CD4-positive, alpha-beta T cell (primary cell): ENCODE results near the gene KANSL1. TPM values are rescaled to one million over a fixed set of nuclear protein-coding genes. Genes with fewer than 3 reads are reported as not detected.
A peak's percentile ranks its signal among the peaks of the same experiment; 100 is the strongest.

Experiments used
- ATAC-seq: fragments of 200-7000 bp; cut with Tn5 transposase; one replicate; pipeline ENCODE4 v1.10.0; 2022; ENCODE audit warnings: mild to moderate bottlenecking; ENCODE audit not compliant: poor library complexity
- CTCF ChIA-PET: fragments of 350-600 bp; sonication (Branson Sonifier 250); formaldehyde crosslinking; loops from one replicate; lab custom pipeline; 2021; ENCODE audit warnings: antibody characterized with exemption, inconsistent platforms; lab: Charles Lee
- POLR2A ChIA-PET: fragments of 350-600 bp; sonication (Branson Sonifier 250); formaldehyde crosslinking; loops from one replicate; lab custom pipeline; 2021; ENCODE audit warnings: antibody characterized with exemption, inconsistent platforms; lab: Charles Lee
- DNase-seq, 14 experiments: peaks; one replicate each; pipeline ENCODE4 v3.0.0-alpha.2; 2013 to 2020; ENCODE audit warnings: mixed read lengths in 2 of 14
- H3K27ac ChIP-seq, 2 donors: one replicate each; pipeline versions ENCODE4 v1.5.1 to v1.7.0; 2013; ENCODE audit warnings: low read length in 2 of 2, low read depth in 1 of 2, mild to moderate bottlenecking in 1 of 2
- H3K27me3 ChIP-seq, 2 experiments: 1 replicate in 1 of 2; 2 replicates in 1 of 2; pipeline versions ENCODE4 v1.6.1 to v1.7.0; 2013; ENCODE audit warnings: low read length in 2 of 2, control low read depth in 1 of 2, mild to moderate bottlenecking in 1 of 2, moderate library complexity in 1 of 2; ENCODE audit not compliant: insufficient read depth in 2 of 2, control insufficient read depth in 1 of 2
- H3K36me3 ChIP-seq: one replicate; pipeline ENCODE4 v1.6.1; 2013; ENCODE audit warnings: low read length, control low read depth; ENCODE audit not compliant: insufficient read depth
- H3K4me1 ChIP-seq: one replicate; pipeline ENCODE4 v1.6.1; 2013; ENCODE audit warnings: low read length, control low read depth; ENCODE audit not compliant: insufficient read depth
- H3K4me3 ChIP-seq: one replicate; pipeline ENCODE4 v1.5.1; 2013; ENCODE audit warnings: mild to moderate bottlenecking, low read length, moderate library complexity
- H3K9me3 ChIP-seq, 2 experiments: 1 replicate in 1 of 2; 2 replicates in 1 of 2; pipeline versions ENCODE4 v1.6.1 to v1.7.0; 2013; ENCODE audit warnings: low read length in 2 of 2, mild to moderate bottlenecking in 2 of 2, control low read depth in 1 of 2, moderate library complexity in 1 of 2; ENCODE audit not compliant: control insufficient read depth in 1 of 2, insufficient read depth in 1 of 2
- H3K27ac Mint-ChIP-seq: one replicate; pipeline ENCODE4 v1.8.0; 2020; ENCODE audit warnings: mixed read lengths
- H3K27me3 Mint-ChIP-seq: one replicate; pipeline ENCODE4 v1.8.0; 2021; ENCODE audit warnings: mixed read lengths
- H3K36me3 Mint-ChIP-seq: one replicate; pipeline ENCODE4 v1.8.0; 2021; ENCODE audit warnings: low read depth, mixed read lengths
- H3K4me1 Mint-ChIP-seq: one replicate; pipeline ENCODE4 v1.8.0; 2021; ENCODE audit warnings: low read depth, mixed read lengths
- H3K4me3 Mint-ChIP-seq: one replicate; pipeline ENCODE4 v1.8.0; 2020; ENCODE audit warnings: mild to moderate bottlenecking, mixed read lengths
- H3K9me3 Mint-ChIP-seq: one replicate; pipeline ENCODE4 v1.8.0; 2020; ENCODE audit warnings: mixed read lengths
- CTCF ChIP-seq: fragments of 200-600 bp; IDR thresholded peaks from one replicate; pipeline ENCODE4 v1.8.0; 2022; ENCODE audit warnings: antibody characterized with exemption, mild to moderate bottlenecking
- intact Hi-C, 2 experiments: fragments of 100-400 bp; cut with DNase I in 1 of 2; cut with micrococcal nuclease in 1 of 2; formaldehyde crosslinking; loops; one replicate each; pipeline versions ENCODE4 v1.15.1 to v1.9.0; 2023 to 2025; cut with DNase I, micrococcal nuclease
- total RNA-seq, 174 experiments: library from RNA in 2 of 174; stranded (reverse) in 2 of 174; gene quantifications; one replicate each; pipeline ENCODE4 v1.2.3 and lab custom pipeline; 2021 to 2026

The KANSL1 gene
- total RNA-seq, 2 experiments from 2014 or later = 122 to 125 TPM

DNA sequence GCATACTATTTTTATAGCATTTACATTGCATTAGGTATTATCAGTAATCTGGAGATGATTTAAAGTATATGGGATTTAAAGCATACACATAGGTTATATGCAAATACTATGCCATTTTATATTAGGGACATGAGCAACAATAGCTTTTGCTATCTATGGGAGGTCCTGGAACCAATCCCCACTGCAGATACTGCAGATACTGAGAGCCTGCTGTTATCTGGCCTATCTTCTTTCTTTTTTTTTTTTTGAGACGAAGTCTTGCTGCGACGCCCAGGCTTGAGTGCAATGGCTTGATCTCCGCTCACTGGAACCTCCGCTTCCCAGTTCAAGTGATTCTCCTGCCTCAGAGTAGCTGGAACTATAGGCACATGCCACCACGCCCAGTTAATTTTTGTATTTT, 156.7 kb downstream of the KANSL1 start:
- Mint-ChIP-seq H3K4me1 (peaks cover 6% of the 10 kb centered on the region), H3K4me3 (no peak overlapping the region), H3K27me3 (no peaks in the 10 kb centered on the region), H3K36me3 (peaks cover 100% of the 10 kb centered on the region), H3K9me3 (no peaks in the 10 kb centered on the region), H3K27ac (peak overlapping the region; percentile 50)
- Histone ChIP-seq H3K4me1 (no peaks in the 10 kb centered on the region), H3K9me3 (no peaks in the 10 kb centered on the region), H3K27ac (no peak overlapping the region), H3K27me3 (no peaks in the 10 kb centered on the region), H3K4me3 (no peak overlapping the region), H3K36me3 (peaks cover 99% of the 10 kb centered on the region)
- DNase-seq = no peak
- ATAC-seq = no peak
- intact Hi-C loops = no loop called here
- ChIA-PET CTCF (interaction anchor here (2.1 kb wide), 1 partner anchor 8 kb away, joined by 6 read pairs; no protein-coding TSS in a partner anchor), POLR2A (no interaction called here)
- TF ChIP-seq CTCF = no peak

DNA sequence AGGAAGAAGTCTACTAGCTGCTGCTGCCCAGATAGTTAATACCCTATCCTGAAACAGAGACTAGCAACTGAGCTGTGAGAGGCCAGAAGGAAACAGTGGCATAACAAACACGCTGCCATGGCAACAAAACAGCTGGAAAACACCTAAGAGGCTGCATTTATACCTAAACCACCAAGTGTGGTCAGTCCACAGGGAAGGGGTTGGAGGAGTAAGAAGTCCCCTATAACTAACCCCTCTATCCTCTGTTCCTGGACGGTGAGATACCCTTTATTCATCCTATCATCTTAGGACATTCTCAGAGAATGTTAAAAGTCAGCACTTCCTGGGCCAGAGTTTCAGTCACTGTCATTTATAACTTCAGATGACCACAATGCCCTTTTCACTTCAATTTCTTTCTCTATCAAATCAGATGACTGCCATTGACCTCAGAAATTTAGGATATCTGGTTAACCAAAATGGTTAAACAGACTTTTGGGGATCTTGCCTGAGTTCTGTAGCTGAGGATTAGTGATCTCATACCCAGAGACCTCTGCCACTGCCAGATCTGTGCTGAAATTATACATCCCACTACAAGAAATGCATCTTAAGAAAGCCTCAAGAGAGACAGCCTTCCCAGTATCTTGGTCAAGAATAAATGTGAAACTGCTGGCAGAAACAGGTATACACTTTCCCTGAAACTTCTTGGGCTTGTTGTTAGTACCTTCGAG, 158.0 kb downstream of the KANSL1 start:
- H3K36me3 ChIP-seq = peaks cover 100% of the 10 kb centered on the region
- no peaks in the 10 kb centered on the region for H3K9me3 Mint-ChIP-seq
- ChIA-PET POLR2A (no interaction called here), CTCF (interaction anchor here (2.1 to 2.2 kb wide), 2 partner anchors 9 to 178 kb away, joined by 5 to 6 read pairs; no protein-coding TSS in a partner anchor)
- H3K27ac ChIP-seq = no peak overlapping the region
- intact Hi-C loops = no loop called here
- H3K4me1 Mint-ChIP-seq = peaks cover 6% of the 10 kb centered on the region
- no peaks in the 10 kb centered on the region for H3K27me3 Mint-ChIP-seq
- no peaks in the 10 kb centered on the region for H3K27me3 ChIP-seq
- DNase-seq = peak in 3 of 14 experiments; percentile 27 to 70 (median 59)
- no peak overlapping the region for H3K4me3 Mint-ChIP-seq
- peaks cover 100% of the 10 kb centered on the region for H3K36me3 Mint-ChIP-seq
- no peak for ATAC-seq
- peak overlapping the region; percentile 50 for H3K27ac Mint-ChIP-seq
- no peaks in the 10 kb centered on the region for H3K4me1 ChIP-seq
- H3K4me3 ChIP-seq = no peak overlapping the region
- TF ChIP-seq CTCF = no peak
- no peaks in the 10 kb centered on the region for H3K9me3 ChIP-seq

DNA sequence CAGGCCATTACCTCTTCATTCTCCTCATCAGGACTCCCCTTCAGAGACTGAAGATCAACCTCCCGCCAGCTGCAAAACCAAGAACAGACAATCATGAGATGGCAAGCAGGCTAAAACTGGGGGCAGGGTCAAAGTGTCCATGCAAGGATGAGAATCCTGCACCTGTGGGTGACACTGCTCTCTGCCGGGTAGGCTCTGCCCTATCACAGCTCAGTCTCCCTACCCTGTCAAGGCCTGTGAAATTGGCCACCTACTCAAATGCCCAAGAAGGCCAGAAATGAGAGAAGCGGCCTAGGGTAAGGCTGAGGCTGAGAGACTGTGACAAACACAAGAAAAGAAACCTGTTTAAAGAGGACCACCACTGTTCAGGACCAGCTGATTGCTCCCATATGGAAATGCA, 159.8 kb downstream of the KANSL1 start:
- Mint-ChIP-seq H3K4me3 (no peak overlapping the region), H3K4me1 (peaks cover 6% of the 10 kb centered on the region), H3K27ac (peak overlapping the region; percentile 36), H3K27me3 (no peaks in the 10 kb centered on the region), H3K36me3 (peaks cover 100% of the 10 kb centered on the region), H3K9me3 (no peaks in the 10 kb centered on the region)
- peaks cover 86% of the 10 kb centered on the region for H3K36me3 ChIP-seq
- H3K9me3 ChIP-seq = no peaks in the 10 kb centered on the region
- ChIA-PET POLR2A (no interaction called here), CTCF (interaction anchor here (1.5 kb wide), 1 partner anchor 11 kb away, joined by 5 read pairs; no protein-coding TSS in a partner anchor)
- no peak for TF ChIP-seq CTCF
- H3K27ac ChIP-seq = no peak overlapping the region
- no peak overlapping the region for H3K4me3 ChIP-seq
- DNase-seq (no peak), ATAC-seq (no peak)
- no peaks in the 10 kb centered on the region for H3K4me1 ChIP-seq
- no peaks in the 10 kb centered on the region for H3K27me3 ChIP-seq
- intact Hi-C loops = no loop called here
